GM23248 (cell line): ENCODE data around the gene RSAD2. TPM values are rescaled to one million over a fixed set of nuclear protein-coding genes. Genes with fewer than 3 reads are reported as not detected.
A peak's percentile ranks its signal among the peaks of the same experiment; 100 is the strongest.

Experiments used
- DNase-seq: peaks from one replicate; pipeline ENCODE4 v3.0.0-alpha.2; 2015
- H2AFZ ChIP-seq: fragments of 200-600 bp; sonication (generic); 2 replicates; pipeline ENCODE4 v1.6.1; 2016; ENCODE audit warnings: antibody characterized with exemption
- H3F3A ChIP-seq: fragments of 200-600 bp; sonication (generic); 2 replicates; pipeline ENCODE4 v1.6.1; 2016; ENCODE audit warnings: mild to moderate bottlenecking, antibody characterized with exemption, mixed run types; ENCODE audit not compliant: insufficient read depth
- H3K27ac ChIP-seq: fragments of 200-600 bp; sonication (generic); 2 replicates; pipeline ENCODE4 v1.5.1; 2016; ENCODE audit warnings: mild to moderate bottlenecking
- H3K27me3 ChIP-seq: fragments of 200-600 bp; sonication (generic); replicated peaks from 2 replicates; pipeline ENCODE4 v1.6.1; 2016; ENCODE audit warnings: mild to moderate bottlenecking; ENCODE audit not compliant: insufficient read depth
- H3K36me3 ChIP-seq: fragments of 200-600 bp; sonication (generic); 2 replicates; pipeline ENCODE4 v1.6.1; 2016; ENCODE audit warnings: low read depth, mild to moderate bottlenecking
- H3K4me1 ChIP-seq: fragments of 200-600 bp; sonication (generic); 2 replicates; pipeline ENCODE4 v1.6.1; 2016; ENCODE audit warnings: mild to moderate bottlenecking; ENCODE audit not compliant: insufficient read depth
- H3K4me2 ChIP-seq: fragments of 200-600 bp; sonication (generic); one replicate; pipeline ENCODE4 v1.6.1; 2016; ENCODE audit warnings: mild to moderate bottlenecking; ENCODE audit not compliant: unreplicated experiment
- H3K4me3 ChIP-seq: fragments of 200-600 bp; sonication (generic); 2 replicates; pipeline ENCODE4 v1.5.1; 2016; ENCODE audit warnings: mild to moderate bottlenecking
- H3K79me2 ChIP-seq: fragments of 200-600 bp; sonication (generic); 2 replicates; pipeline ENCODE4 v1.6.1; 2016; ENCODE audit warnings: mild to moderate bottlenecking; ENCODE audit not compliant: insufficient read depth
- H3K9ac ChIP-seq: fragments of 200-600 bp; sonication (generic); 2 replicates; pipeline ENCODE4 v1.6.1; 2016; ENCODE audit warnings: mild to moderate bottlenecking
- H3K9me2 ChIP-seq: fragments of 200-600 bp; sonication (generic); 2 replicates; pipeline ENCODE4 v1.6.1; 2016; ENCODE audit warnings: mixed run types, mild to moderate bottlenecking, moderate library complexity; ENCODE audit not compliant: insufficient read depth
- H3K9me3 ChIP-seq: fragments of 200-600 bp; sonication (generic); one replicate; pipeline ENCODE4 v1.6.1; 2017; ENCODE audit warnings: low read depth
- H4K20me1 ChIP-seq: fragments of 200-600 bp; sonication (generic); 2 replicates; pipeline ENCODE4 v1.6.0; 2016; ENCODE audit not compliant: insufficient read depth
- EZH2 ChIP-seq: fragments of 200-600 bp; sonication (generic); IDR thresholded peaks from 2 replicates; pipeline ENCODE4 v1.6.1; 2018; ENCODE audit warnings: antibody characterized with exemption, mild to moderate bottlenecking; ENCODE audit not compliant: insufficient read depth, poor library complexity, severe bottlenecking
- EZH2phosphoT487 ChIP-seq: fragments of 200-600 bp; sonication (generic); IDR thresholded peaks from 2 replicates; pipeline ENCODE4 v1.6.1; 2018; ENCODE audit warnings: antibody characterized with exemption, moderate library complexity, mild to moderate bottlenecking, low read depth; ENCODE audit not compliant: insufficient read depth
- WGBS, 2 experiments: methylation state at CpG; one replicate each; pipeline ENCODE4 v1.1.6; 2015 to 2017; ENCODE audit warnings: low lambda C conversion rate in 2 of 2, low coverage in 1 of 2; ENCODE audit errors: missing lambda C conversion rate in 2 of 2; 5-methylcytosine and 5-hydroxymethylcytosine counted together
- in situ Hi-C: fragments of 300-500 bp; cut with MboI; formaldehyde crosslinking; loops from 2 replicates; pipeline ENCODE4 v1.15.0; 2020
- polyA plus RNA-seq: library from polyadenylated mRNA; unstranded; fragments of >200 nt; fragmentation: Nextera tagmentation; extraction: Ambion mirVana; gene quantifications from 2 replicates; pipeline ENCODE4 v1.2.1, GENCODE V29; 2016
- total RNA-seq: library from RNA; depleted of rRNA; stranded (reverse); fragments of >200 nt; shearing (Covaris generic); gene quantifications from 2 replicates; pipeline ENCODE4 v1.2.3, GENCODE V29; 2014

The RSAD2 gene
- total and polyA plus RNA-seq, 2 experiments from 2014 or later, result not detected

DNA sequence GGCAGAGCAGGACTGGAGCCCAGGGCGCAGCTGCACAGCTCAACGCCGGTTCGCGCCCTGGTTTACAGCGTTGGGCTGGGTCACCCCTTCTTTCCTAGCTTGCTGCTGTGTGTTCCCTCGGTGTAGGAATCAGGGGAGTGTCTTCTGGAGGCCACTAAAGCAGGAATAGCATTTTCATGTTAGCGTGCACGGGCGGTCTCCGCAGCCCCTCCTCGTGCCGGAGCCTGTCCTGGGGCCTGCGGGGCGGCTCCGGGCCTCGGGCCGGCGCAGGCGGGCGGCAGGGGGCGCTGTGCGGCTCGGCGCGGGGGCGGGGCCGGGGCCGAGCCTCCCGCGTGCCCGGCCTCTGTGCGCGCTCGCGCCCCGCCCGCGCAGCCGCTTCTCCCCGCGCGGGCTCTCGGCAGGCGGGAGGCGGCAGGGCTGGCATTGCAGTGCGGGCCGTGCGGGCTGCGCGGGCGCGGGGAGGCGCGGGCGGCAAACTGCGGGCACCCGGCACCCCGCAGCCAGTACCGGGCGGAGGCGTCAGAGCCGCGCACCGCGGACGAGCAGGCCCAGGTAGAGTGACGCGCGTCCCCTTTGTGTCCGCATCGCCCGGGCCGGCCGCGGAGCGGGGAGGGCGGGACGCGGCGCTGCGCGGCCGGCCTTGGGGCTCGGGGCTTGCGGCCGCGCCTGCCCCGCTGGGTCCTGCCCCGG is 39.6 kb downstream of the RSAD2 start, which contains the start of gene RNF144A:
RNF144A (plus strand) TSS at position 342 of the 690 bp plus-strand sequence. CDS start 79,515 bp downstream, outside the sequence.
- Histone ChIP-seq H3K4me1 (no peaks in the 10 kb centered on the region), H3K4me2 (peak within 1 kb of the TSS; percentile 51), H3K9ac (peak within 1 kb of the TSS; percentile 69), H3K27me3 (no peaks in the 10 kb centered on the region; the same call in 1 of the 2 replicates), H3K4me3 (peak within 1 kb of the TSS; percentile 76), H4K20me1 (no peaks in the 10 kb centered on the region), H3K9me2 (no peaks in the 10 kb centered on the region), H3F3A (peaks cover 7% of the 10 kb centered on the region; the same call in 1 of the 2 replicates), H3K79me2 (no peaks in the 10 kb centered on the region), H3K36me3 (no peaks in the 10 kb centered on the region), H2AFZ (peak within 1 kb of the TSS; percentile 80), H3K27ac (no peak within 1 kb of the TSS), H3K9me3 (no peaks in the 10 kb centered on the region)
- TF ChIP-seq EZH2, result no peak
- no peak for TF ChIP-seq EZH2phosphoT487
- peak; percentile 82 for DNase-seq
- in situ Hi-C loops, result no loop called here
- 22 to 36% methylated on average over 12 to 22 of the region's 90 CpGs for WGBS, 2 experiments

DNA sequence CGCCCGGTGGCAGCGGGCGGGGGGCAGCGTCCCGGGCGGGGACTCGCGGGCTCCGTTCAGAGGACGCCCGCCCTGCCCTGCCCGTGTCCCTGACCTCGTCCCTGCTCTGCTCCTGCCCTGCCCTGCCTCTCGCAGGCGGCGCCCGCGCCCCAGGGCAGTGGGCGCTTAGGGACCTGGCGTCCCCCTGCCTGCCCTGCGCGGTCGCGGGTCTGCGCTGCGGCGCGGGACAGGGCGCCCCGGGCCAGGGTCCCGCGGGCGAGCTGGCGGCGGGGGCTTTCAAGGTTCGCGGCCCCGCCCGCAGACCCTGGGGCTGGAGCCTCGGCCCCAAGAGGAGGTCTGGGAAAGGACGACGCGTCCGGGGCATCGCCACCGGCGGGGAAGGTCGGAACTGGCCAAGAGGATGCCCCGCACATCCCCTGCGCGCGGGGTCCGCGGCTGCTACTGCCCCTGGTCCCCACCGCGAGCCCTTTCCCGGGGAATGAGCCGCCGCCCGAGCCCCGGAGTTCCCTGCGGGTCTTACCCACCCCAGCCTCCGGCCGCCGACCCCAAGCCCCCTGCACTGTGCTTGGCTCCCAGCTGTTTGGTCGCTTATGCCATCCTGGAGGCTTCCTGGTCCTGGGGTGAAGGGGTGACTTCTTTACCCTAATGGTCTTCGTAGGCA is 40.3 kb downstream of the RSAD2 start:
- Histone ChIP-seq H3K36me3 (no peaks in the 10 kb centered on the region), H3K9me3 (no peaks in the 10 kb centered on the region), H3K27ac (no peak overlapping the region), H3K4me3 (peak overlapping the region; percentile 76), H3K79me2 (no peaks in the 10 kb centered on the region), H4K20me1 (no peaks in the 10 kb centered on the region), H3K4me2 (peak overlapping the region; percentile 51), H3K4me1 (no peaks in the 10 kb centered on the region), H3K9me2 (no peaks in the 10 kb centered on the region), H3F3A (peaks cover 7% of the 10 kb centered on the region; the same call in 1 of the 2 replicates), H2AFZ (peak overlapping the region; percentile 80), H3K27me3 (no peaks in the 10 kb centered on the region; the same call in 1 of the 2 replicates), H3K9ac (peak overlapping the region; percentile 69)
- peak; percentile 26 for DNase-seq
- WGBS, 2 experiments, result 1% methylated on average over 35 to 64 of the region's 68 CpGs
- TF ChIP-seq EZH2phosphoT487 (no peak), EZH2 (no peak)
- in situ Hi-C loops, result no loop called here

DNA sequence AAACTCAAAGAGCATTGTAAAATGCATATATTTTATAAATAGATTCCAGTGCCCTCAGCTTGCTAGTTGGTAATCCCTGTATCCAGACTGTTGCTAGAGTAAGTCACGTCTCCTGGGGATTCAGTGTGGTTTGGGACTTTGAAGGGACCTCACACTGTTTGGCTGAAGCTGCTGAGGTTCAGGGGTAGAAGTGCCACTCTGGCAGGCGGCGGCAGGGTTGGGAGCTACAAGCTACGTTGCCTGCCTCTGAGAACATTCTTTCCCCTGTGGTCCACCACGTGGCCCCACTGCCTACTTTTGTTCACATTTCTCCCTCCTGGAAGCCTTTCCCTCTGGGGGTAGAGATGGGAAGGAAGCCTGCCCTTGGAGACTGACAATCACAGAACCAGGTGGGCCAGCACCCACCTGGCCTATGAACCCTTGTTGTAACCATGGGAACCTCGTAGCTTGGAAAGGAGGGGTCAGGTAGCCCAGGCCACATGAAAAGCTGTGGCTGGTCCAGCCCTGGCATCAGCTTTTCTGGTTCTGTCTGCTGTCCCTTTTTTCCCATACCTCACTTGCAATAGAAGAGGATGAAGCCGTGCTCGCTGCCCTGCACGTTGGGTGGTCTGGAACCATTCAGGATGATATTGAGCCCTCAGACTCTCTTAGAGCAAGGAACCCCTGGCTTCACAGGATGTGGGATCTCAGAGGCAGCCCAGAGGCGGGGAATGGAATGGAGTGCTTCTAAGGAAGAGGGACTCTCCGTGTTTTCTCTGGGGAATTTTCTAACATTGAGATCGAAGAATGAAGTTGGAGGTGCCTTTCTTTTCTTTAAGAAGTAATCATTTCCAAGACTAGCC is 42.5 kb downstream of the RSAD2 start:
- Histone ChIP-seq H3K27ac (no peak overlapping the region), H3K4me2 (no peak overlapping the region), H3K9me2 (no peaks in the 10 kb centered on the region), H3K9ac (no peak overlapping the region), H3K79me2 (no peaks in the 10 kb centered on the region), H3K36me3 (no peaks in the 10 kb centered on the region), H3K4me1 (no peaks in the 10 kb centered on the region), H3K9me3 (no peaks in the 10 kb centered on the region), H2AFZ (no peak overlapping the region), H3F3A (peaks cover 3% of the 10 kb centered on the region; the same call in 1 of the 2 replicates), H4K20me1 (no peaks in the 10 kb centered on the region), H3K27me3 (no peaks in the 10 kb centered on the region; the same call in 1 of the 2 replicates), H3K4me3 (no peak overlapping the region)
- no peak for DNase-seq
- TF ChIP-seq EZH2phosphoT487, result no peak
- in situ Hi-C loops, result no loop called here
- 87 to 90% methylated on average over 12 of the region's 12 CpGs for WGBS, 2 experiments

GRCh38 chr2:6920743-6921064 is 43.1 kb downstream of the RSAD2 start:
- Histone ChIP-seq H3K4me2 (no peak overlapping the region), H3K9me3 (no peaks in the 10 kb centered on the region), H2AFZ (no peak overlapping the region), H3K36me3 (no peaks in the 10 kb centered on the region), H3K9me2 (no peaks in the 10 kb centered on the region), H3K4me1 (no peaks in the 10 kb centered on the region), H3F3A (no peaks in the 10 kb centered on the region), H3K9ac (no peak overlapping the region), H3K27me3 (no peaks in the 10 kb centered on the region; the same call in 1 of the 2 replicates), H3K79me2 (no peaks in the 10 kb centered on the region), H3K27ac (no peak overlapping the region), H4K20me1 (no peaks in the 10 kb centered on the region), H3K4me3 (no peak overlapping the region)
- in situ Hi-C loops, result no loop called here
- 62 to 66% methylated on average over 4 of the region's 4 CpGs for WGBS, 2 experiments
- no peak for DNase-seq
- TF ChIP-seq EZH2 (no peak), EZH2phosphoT487 (no peak)
